ENCODE results near the gene RBFOX1. TPM values are rescaled to one million over a fixed set of nuclear protein-coding genes. Genes with fewer than 3 reads are reported as not detected.

RBFOX1 gene
- total RNA-seq, 1 experiment from 2014 or later = not detected

- no peaks in the 10 kb centered on the region for H3K4me1 ChIP-seq (ENCODE audit: insufficient read depth, low read length)
- no peaks in the 10 kb centered on the region for H3F3A ChIP-seq (ENCODE audit: low read length, unreplicated experiment)
- no peaks in the 10 kb centered on the region for H3K79me2 ChIP-seq (ENCODE audit: low read length)
- ATAC-seq (no peak), DNase-seq (no peak)
- H3K9me3 ChIP-seq (ENCODE audit: low read length) = no peaks in the 10 kb centered on the region
- BruUV-seq (replicated peaks) = no TSS peak
- TF ChIP-seq CTCF (conservative IDR thresholded peaks at IDR 0.05; ENCODE audit: low read depth, low read length) (no peak), EZH2phosphoT487 (IDR thresholded peaks at IDR 0.05; ENCODE audit: borderline replicate concordance, low read length) (no peak), EZH2 (IDR thresholded peaks at IDR 0.05; ENCODE audit: low read length, unreplicated experiment) (no peak)
- H3K9me2 ChIP-seq (replicated peaks; ENCODE audit: low read length) = no peaks in the 10 kb centered on the region
- no peaks in the 10 kb centered on the region for H3K36me3 ChIP-seq (ENCODE audit: low read depth, low read length)
- no peaks in the 10 kb centered on the region for H4K20me1 ChIP-seq (ENCODE audit: low read length)
- H2AFZ ChIP-seq (ENCODE audit: low read length) = no peak overlapping the region
- POLR2A ChIA-PET (ENCODE audit: unreplicated experiment) = no interaction called here
- H3K4me3 ChIP-seq (ENCODE audit: low read length) = no peak overlapping the region
- CTCF ChIA-PET = no interaction called here
- no peak overlapping the region for H3K4me2 ChIP-seq (ENCODE audit: low read length)
- H3K27me3 ChIP-seq (ENCODE audit: low read length) = no peaks in the 10 kb centered on the region
- no peak overlapping the region for H3K9ac ChIP-seq (ENCODE audit: low read length)
- intact Hi-C loops (cut with micrococcal nuclease) = no loop called here
- no peak overlapping the region for H3K27ac ChIP-seq (ENCODE audit: low read length)
Observed at GRCh38 chr16:7443142-7443541, 110.5 kb downstream of the RBFOX1 start.

GRCh38 chr16:7443648-7444365, 111.2 kb downstream of the RBFOX1 start:
- TF ChIP-seq EZH2 (IDR thresholded peaks at IDR 0.05; ENCODE audit: low read length, unreplicated experiment) (no peak), EZH2phosphoT487 (IDR thresholded peaks at IDR 0.05; ENCODE audit: borderline replicate concordance, low read length) (no peak), CTCF (conservative IDR thresholded peaks at IDR 0.05; ENCODE audit: low read depth, low read length) (no peak)
- Histone ChIP-seq H3K4me1 (ENCODE audit: insufficient read depth, low read length) (no peaks in the 10 kb centered on the region), H3K9me3 (ENCODE audit: low read length) (no peaks in the 10 kb centered on the region), H3K4me3 (ENCODE audit: low read length) (no peak overlapping the region), H3K9ac (ENCODE audit: low read length) (no peak overlapping the region), H3K27ac (ENCODE audit: low read length) (no peak overlapping the region), H3K9me2 (replicated peaks; ENCODE audit: low read length) (no peaks in the 10 kb centered on the region), H3K4me2 (ENCODE audit: low read length) (no peak overlapping the region), H3K27me3 (ENCODE audit: low read length) (no peaks in the 10 kb centered on the region), H3K79me2 (ENCODE audit: low read length) (no peaks in the 10 kb centered on the region), H2AFZ (ENCODE audit: low read length) (no peak overlapping the region), H3F3A (ENCODE audit: low read length, unreplicated experiment) (no peaks in the 10 kb centered on the region), H4K20me1 (ENCODE audit: low read length) (no peaks in the 10 kb centered on the region), H3K36me3 (ENCODE audit: low read depth, low read length) (no peaks in the 10 kb centered on the region)
- intact Hi-C loops (cut with micrococcal nuclease) = no loop called here
- CTCF ChIA-PET = no interaction called here
- no TSS peak for BruUV-seq (replicated peaks)
- DNase-seq = no peak
- POLR2A ChIA-PET (ENCODE audit: unreplicated experiment) = no interaction called here
- no peak for ATAC-seq

GRCh38 chr16:7449306-7449705, 116.7 kb downstream of the RBFOX1 start:
- no peak overlapping the region for H3K4me2 ChIP-seq (ENCODE audit: low read length)
- no peaks in the 10 kb centered on the region for H3K9me2 ChIP-seq (replicated peaks; ENCODE audit: low read length)
- TF ChIP-seq EZH2phosphoT487 (IDR thresholded peaks at IDR 0.05; ENCODE audit: borderline replicate concordance, low read length) (no peak), CTCF (conservative IDR thresholded peaks at IDR 0.05; ENCODE audit: low read depth, low read length) (no peak), EZH2 (IDR thresholded peaks at IDR 0.05; ENCODE audit: low read length, unreplicated experiment) (no peak)
- H3K79me2 ChIP-seq (ENCODE audit: low read length) = no peaks in the 10 kb centered on the region
- no peaks in the 10 kb centered on the region for H3F3A ChIP-seq (ENCODE audit: low read length, unreplicated experiment)
- H3K36me3 ChIP-seq (ENCODE audit: low read depth, low read length) = no peaks in the 10 kb centered on the region
- H3K9me3 ChIP-seq (ENCODE audit: low read length) = no peaks in the 10 kb centered on the region
- H4K20me1 ChIP-seq (ENCODE audit: low read length) = no peaks in the 10 kb centered on the region
- no TSS peak for BruUV-seq (replicated peaks)
- no peak overlapping the region for H3K9ac ChIP-seq (ENCODE audit: low read length)
- ChIA-PET CTCF (no interaction called here), POLR2A (ENCODE audit: unreplicated experiment) (no interaction called here)
- no peak overlapping the region for H3K4me3 ChIP-seq (ENCODE audit: low read length)
- ATAC-seq (no peak), DNase-seq (no peak)
- intact Hi-C loops (cut with micrococcal nuclease) = no loop called here
- no peaks in the 10 kb centered on the region for H3K27me3 ChIP-seq (ENCODE audit: low read length)
- no peak overlapping the region for H2AFZ ChIP-seq (ENCODE audit: low read length)
- no peaks in the 10 kb centered on the region for H3K4me1 ChIP-seq (ENCODE audit: insufficient read depth, low read length)
- no peak overlapping the region for H3K27ac ChIP-seq (ENCODE audit: low read length)

Measured in PC-3 (cell line).